GM19438 (cell line): Measurements from ENCODE around the gene KDM3B.
A peak's percentile ranks its signal among the peaks of the same experiment; 100 is the strongest.

Experiments
- ATAC-seq: cut with Tn5 transposase; IDR thresholded peaks from one replicate; pipeline ENCODE4 v1.9.1; 2021; ENCODE audit warnings: low read depth; ENCODE audit not compliant: unreplicated experiment

KDM3B gene

DNA sequence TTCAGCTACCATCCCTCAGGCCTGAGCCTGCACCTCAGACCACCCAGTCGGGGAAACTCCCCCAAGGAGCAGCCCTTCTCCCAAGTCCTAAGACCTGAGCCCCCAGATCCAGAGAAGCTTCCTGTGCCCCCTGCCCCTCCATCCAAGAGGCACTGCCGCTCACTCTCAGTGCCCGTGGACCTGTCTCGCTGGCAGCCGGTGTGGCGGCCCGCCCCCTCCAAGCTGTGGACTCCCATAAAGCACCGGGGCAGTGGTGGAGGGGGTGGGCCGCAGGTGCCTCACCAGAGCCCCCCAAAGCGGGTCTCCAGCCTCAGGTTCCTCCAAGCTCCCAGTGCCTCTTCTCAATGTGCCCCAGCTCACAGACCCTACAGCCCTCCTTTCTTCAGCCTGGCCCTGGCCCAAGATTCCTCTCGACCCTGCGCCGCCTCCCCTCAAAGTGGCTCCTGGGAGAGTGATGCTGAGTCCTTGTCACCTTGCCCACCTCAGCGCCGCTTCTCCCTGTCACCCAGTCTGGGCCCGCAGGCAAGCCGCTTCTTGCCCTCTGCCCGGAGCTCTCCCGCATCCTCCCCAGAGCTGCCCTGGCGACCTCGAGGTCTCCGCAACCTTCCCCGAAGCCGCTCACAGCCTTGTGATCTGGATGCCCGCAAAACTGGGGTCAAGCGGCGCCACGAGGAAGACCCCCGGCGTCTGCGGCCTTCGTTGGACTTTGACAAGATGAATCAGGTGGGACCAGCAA is 7.4 kb upstream of the KDM3B start:
- ATAC-seq = no peak

GRCh38 chr5:138346889-138347288 is 5.6 kb upstream of the KDM3B start:
- no peak for ATAC-seq

DNA sequence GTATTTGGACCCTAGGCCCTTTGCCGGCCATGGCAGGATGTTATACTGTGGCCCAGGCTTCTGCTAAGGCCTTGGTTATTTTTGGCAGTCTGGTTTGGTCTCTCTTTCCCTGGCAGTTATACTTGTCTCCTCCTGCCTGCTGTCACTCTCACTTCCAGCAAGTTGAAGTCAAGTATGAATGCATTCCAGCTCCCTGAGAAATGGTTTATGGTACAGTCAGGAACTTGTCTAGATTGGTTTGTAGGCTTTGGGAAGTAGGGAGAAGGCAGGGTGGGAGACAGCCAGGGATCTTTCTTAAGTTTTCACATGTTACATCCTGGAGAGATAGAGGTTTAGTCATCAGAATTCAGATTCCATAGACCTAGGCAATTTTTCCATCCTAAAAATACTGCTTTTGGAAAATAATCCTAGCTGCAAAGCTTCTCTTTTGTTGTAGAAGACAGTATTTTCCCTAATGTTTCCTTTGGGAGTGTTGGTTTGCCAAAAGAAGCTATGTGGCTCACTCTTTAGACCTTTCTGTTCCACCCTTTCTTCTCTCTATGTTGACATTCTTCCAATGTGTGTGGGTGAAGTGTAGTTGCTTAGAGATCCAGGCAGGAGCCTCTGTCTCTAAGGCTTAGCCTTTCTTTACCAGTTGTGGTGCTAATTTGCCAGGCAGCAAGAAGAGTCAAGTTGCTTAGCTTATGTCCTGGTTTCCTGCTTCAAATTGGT is 2.5 kb upstream of the KDM3B start:
- no peak for ATAC-seq

- ATAC-seq = no peak
Observed at GRCh38 chr5:138350563-138350890, 2.0 kb upstream of the KDM3B start.

- no peak for ATAC-seq
Observed at GRCh38 chr5:138351056-138351455, 1.4 kb upstream of the KDM3B start.

DNA sequence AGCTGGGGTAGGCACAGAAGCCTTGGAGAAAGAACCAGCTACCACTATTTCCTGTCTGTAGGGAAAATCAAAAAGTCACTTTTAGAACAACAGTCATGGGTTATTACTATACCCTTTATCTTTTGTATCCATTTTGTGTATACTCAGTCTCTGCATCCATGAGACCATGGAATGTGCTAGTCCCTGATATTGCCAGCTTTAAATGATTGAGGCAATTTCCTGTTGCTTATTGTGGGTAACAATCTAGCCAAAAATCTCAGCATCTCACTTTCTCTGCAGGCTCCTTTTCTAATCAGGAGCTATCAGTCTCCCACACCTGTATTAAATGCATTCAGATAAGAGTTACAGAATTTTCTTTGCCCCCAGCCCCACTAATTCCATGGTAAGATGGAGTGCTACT is 968 bp upstream of the KDM3B start:
- no peak for ATAC-seq

DNA sequence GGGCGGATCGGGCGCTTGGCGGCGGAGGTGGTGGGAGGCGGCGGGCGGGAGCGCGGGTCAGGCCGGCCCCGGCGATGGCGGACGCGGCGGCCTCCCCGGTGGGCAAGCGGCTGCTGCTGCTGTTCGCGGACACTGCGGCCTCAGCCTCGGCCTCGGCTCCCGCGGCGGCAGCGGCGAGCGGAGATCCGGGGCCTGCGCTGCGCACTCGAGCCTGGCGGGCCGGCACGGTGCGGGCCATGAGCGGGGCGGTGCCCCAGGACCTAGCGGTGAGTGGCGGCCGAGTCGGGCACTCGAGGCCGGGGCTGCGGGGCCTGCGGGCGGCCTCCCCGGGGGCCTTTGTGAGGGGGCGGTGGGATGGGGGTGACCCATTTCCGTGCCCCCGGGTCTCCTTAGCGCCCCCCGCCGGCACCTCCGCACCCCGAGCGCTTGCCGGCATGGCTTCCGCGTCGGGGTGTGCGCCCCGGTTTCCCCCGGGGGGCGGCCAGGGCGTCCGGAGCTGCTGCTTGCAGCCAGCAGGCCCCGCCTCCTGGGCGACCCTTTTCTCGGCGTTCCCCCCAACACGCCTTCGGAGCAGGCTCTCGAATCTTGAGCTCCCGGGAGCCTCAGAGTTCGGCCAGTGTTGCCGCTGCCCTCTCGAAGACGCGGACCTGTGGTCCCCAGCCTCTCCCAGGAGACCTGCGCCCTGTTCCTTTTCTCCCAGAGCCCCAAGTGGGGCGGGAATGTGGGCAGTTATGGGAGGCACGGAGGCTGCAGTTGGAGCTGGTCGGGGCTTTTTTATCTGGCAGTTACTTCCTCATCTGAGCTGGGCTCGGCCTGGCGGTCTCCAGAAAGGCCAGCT is 456 bp downstream of the KDM3B start:
- peak; percentile 39 for ATAC-seq

GRCh38 chr5:138353560-138354080 is 1.1 kb downstream of the KDM3B start:
- ATAC-seq = no peak

DNA sequence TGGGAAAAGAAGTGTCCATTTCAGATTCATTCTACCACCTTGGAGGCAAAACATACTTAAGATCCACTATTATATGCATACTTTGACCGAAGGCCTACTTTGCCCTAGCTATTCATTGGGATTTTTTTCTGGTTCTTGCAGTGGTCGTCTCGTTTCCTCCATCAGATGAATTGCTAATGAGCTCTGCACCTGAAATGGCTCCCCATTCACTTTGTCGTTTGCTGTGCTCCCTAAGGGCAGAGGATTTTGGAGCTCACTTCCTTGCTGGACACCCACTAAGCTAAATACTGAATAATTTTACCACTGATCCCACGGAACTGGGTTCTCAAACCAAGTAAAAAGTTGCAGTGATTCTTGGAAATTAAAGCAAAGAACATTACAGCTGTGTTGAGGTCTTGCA is 1.9 kb downstream of the KDM3B start:
- ATAC-seq = no peak

DNA sequence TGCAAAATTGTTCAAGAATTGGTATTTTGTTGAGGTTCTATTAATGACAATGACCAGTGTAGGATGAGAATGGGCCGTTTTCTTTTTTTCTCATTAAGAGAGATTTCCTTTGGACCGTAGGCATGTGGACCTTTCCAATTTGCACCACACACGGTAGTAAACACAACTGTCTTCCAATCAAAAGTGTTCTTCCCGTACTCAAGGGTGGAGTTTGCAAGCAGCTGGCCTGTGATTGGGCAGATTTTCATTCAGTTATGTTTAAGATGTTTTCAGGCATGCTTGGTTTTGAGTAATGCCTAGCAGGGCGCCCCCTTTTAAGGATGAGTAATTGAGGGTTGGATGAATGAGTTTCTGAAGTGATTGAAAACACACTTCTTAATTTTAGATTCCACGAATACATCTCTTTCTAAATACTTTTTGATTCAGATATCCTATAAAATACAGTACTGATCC is 2.5 kb downstream of the KDM3B start:
- no peak for ATAC-seq

DNA sequence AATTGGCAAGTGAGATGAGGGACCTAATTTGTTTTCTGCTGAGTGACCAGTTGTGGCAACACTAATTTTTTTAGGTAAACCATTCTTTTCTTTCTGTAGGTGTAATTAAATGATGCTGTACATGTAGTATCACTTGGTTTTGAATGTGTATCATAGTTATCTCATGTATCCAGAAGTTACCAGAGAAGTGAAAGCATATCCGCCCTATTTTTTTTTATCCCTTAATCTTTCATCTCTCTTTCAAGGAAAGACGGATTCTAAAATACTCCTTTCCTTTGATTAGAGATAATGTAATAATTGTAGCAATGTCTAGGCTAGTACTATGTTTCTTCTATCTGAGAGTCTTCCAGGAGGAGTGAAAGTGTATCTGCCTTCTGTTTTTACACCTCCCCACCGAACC is 7.1 kb downstream of the KDM3B start:
- ATAC-seq = no peak

DNA sequence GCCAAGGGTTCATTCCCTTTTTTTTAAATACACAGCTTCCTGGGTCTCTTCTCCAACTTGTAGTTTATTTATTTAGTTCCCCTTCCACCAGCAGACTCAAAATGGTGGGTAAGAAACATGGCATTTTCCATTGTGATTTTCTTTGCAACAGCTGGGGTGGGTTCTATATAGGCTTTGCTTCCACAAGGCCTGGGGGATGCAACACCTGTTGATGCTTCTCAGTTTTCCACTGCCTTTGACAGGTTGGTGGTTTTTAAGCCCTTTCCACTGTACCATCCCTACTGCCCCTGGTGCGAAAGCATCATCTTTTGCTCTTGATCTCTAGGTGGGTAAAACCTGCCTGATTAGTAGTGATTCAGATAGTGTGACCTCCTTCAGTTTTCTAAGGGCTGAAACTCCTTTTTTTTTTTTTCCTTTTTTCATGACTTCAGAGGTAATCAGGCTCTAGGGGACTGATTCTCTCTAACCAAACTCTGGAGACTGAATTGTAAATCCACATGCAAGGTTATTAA is 8.5 kb downstream of the KDM3B start:
- ATAC-seq = no peak

GRCh38 chr5:138364576-138364975 is 12.1 kb downstream of the KDM3B start:
- no peak for ATAC-seq

GRCh38 chr5:138366632-138367382 is 14.3 kb downstream of the KDM3B start:
- no peak for ATAC-seq

- ATAC-seq = no peak
Observed at GRCh38 chr5:138369261-138369660, 16.8 kb downstream of the KDM3B start.

DNA sequence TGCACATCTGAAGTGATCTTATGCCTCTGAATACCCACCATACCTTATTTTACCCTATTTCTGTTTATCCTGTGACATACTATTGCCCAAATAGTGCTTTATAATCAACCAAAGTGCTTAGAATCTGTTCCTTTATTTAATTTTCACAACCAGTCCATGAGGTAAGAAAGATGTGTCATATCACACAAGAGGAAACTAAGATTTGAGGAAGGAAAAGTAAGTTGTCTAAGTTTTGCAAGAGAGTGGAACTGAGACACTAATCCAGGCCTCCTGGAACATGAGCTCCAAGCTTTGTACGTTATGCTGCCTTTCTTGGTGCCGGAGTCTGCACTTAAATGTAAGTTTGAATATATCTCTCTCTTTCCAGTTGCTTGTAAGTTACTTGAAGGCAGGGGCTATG is 17.2 kb downstream of the KDM3B start:
- ATAC-seq = no peak

DNA sequence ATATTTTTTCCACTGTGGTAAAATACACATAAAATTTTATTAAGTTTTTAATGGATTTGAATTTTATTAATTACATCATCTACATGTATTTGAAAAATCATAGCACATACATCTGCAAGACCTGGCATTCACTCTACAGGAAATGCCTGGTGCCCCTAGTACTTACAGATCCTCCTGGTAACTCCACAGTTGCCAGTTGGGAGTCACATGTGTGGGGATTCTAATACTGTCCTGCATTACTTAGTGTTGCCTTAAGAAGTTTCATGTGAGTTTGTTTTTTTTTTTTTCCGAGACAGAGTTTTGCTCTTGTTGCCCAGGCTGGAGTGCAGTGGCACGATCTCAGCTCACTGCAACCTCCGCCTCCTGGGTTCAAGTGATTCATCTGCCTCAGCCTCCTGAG is 18.1 kb downstream of the KDM3B start:
- ATAC-seq = no peak

DNA sequence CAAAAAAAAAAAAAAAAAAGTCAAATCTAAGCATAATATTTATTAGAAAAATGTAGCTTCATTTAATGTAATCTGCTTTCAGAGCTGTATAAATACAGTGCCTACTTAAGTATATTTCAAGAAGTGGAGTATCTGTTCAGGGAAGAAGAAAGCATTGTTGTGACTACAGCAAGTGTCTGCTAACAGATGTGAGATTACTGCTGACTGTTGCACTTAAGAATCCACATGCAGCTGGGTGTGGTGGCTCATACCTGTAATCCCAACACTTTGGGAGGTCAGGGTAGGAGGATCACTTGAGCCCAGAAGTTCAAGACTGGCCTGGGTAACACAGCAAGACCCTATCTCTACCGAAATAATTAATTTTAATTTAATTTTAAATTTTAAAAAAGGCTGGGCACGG is 19.0 kb downstream of the KDM3B start:
- ATAC-seq = no peak

DNA sequence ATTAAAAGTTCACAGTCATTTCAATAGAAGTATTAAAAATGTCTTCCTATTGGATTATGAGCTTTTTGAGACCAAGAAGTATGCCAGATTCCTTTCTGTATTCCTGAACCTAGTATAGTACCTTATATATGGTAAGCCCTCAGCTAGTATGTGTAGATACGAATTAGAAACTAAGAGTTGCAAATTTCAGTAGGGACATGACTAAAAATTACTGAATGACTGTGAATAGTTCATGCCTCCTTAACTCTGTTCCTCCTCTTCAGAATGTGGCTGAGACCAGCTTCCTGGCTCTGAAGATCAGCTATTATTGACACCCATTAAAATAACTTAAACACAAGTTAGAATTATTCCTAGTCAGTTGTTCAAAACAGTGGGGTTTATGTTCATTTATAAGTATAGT is 19.7 kb downstream of the KDM3B start:
- ATAC-seq = no peak

DNA sequence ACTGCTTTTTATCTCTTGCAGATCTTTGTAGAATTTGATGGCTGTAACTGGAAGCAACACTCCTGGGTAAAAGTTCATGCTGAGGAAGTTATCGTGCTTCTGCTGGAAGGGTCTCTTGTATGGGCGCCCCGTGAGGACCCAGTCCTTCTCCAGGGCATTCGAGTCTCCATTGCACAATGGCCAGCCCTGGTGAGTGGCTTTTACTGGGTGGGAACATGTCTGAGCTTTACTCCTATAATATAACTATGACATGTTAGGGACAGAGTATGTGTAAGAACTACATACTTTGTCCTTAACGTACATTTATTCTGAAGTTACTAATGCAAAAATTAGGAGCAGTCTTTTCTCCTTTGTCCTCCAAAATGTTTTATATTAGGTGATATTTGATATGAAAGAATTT is 20.2 kb downstream of the KDM3B start:
- no peak for ATAC-seq
